ENCODE results near the gene SARDH.
A peak's percentile ranks its signal among the peaks of the same experiment; 100 is the strongest.

SARDH gene

GRCh38 chr9:133726401-133727276, 11.5 kb downstream of the SARDH start:
- H3K27me3 ChIP-seq (ENCODE audit: insufficient read depth, low read length): no peaks in the 10 kb centered on the region

GRCh38 chr9:133725886-133726285, 12.3 kb downstream of the SARDH start:
- H3K79me2 ChIP-seq (ENCODE audit: insufficient read depth, low read length): no peaks in the 10 kb centered on the region
- H3K9me2 ChIP-seq (ENCODE audit: low read depth, low read length): no peaks in the 10 kb centered on the region
- no peak overlapping the region for H3K4me3 ChIP-seq (ENCODE audit: low read depth, low read length, poor library complexity, severe bottlenecking)
- no peaks in the 10 kb centered on the region for H3K27me3 ChIP-seq (ENCODE audit: insufficient read depth, low read length)
- H3K9ac ChIP-seq (ENCODE audit: low read length): no peak overlapping the region
- no peak overlapping the region for H2AFZ ChIP-seq (ENCODE audit: low read length)
- no peak for TF ChIP-seq EZH2 (IDR thresholded peaks at IDR 0.05; ENCODE audit: borderline replicate concordance, low read length)
- TF ChIP-seq CTCF (IDR thresholded peaks at IDR 0.05; ENCODE audit: low read length): no peak
- H3K27ac ChIP-seq (ENCODE audit: low read depth, low read length, poor library complexity, severe bottlenecking): no peak overlapping the region
- H4K20me1 ChIP-seq (ENCODE audit: insufficient read depth, low read length): no peaks in the 10 kb centered on the region
- H3K36me3 ChIP-seq (ENCODE audit: insufficient read depth, low read length): no peaks in the 10 kb centered on the region
- H3K4me2 ChIP-seq (ENCODE audit: low read length): no peak overlapping the region
- no peaks in the 10 kb centered on the region for H3K4me1 ChIP-seq (ENCODE audit: insufficient read depth, low read length, severe bottlenecking)
- H3K9me3 ChIP-seq (ENCODE audit: low read length): no peaks in the 10 kb centered on the region
- H3F3A ChIP-seq (ENCODE audit: insufficient read depth, low read length): no peaks in the 10 kb centered on the region

More at GRCh38 chr9:133726401-133727276, 11.5 kb downstream of the SARDH start:
- Histone ChIP-seq H3K9me2 (ENCODE audit: low read depth, low read length) (no peaks in the 10 kb centered on the region), H3F3A (ENCODE audit: insufficient read depth, low read length) (no peaks in the 10 kb centered on the region), H3K36me3 (ENCODE audit: insufficient read depth, low read length) (no peaks in the 10 kb centered on the region), H3K9me3 (ENCODE audit: low read length) (no peaks in the 10 kb centered on the region), H3K4me2 (ENCODE audit: low read length) (no peak overlapping the region), H3K79me2 (ENCODE audit: insufficient read depth, low read length) (no peaks in the 10 kb centered on the region), H3K9ac (ENCODE audit: low read length) (no peak overlapping the region), H3K4me3 (ENCODE audit: low read depth, low read length, poor library complexity, severe bottlenecking) (no peak overlapping the region), H4K20me1 (ENCODE audit: insufficient read depth, low read length) (no peaks in the 10 kb centered on the region), H2AFZ (ENCODE audit: low read length) (no peak overlapping the region), H3K4me1 (ENCODE audit: insufficient read depth, low read length, severe bottlenecking) (no peaks in the 10 kb centered on the region), H3K27ac (ENCODE audit: low read depth, low read length, poor library complexity, severe bottlenecking) (no peak overlapping the region)
- TF ChIP-seq CTCF (IDR thresholded peaks at IDR 0.05; ENCODE audit: low read length) (peak; percentile 19; the same call in 1 of the 2 replicates), EZH2 (IDR thresholded peaks at IDR 0.05; ENCODE audit: borderline replicate concordance, low read length) (no peak)

GRCh38 chr9:133718563-133719315, 19.4 kb downstream of the SARDH start:
- H3K9me2 ChIP-seq (ENCODE audit: low read depth, low read length): no peaks in the 10 kb centered on the region
- no peaks in the 10 kb centered on the region for H3K79me2 ChIP-seq (ENCODE audit: insufficient read depth, low read length)
- TF ChIP-seq CTCF (IDR thresholded peaks at IDR 0.05; ENCODE audit: low read length): no peak
- no peak for TF ChIP-seq EZH2 (IDR thresholded peaks at IDR 0.05; ENCODE audit: borderline replicate concordance, low read length)
- no peaks in the 10 kb centered on the region for H3K36me3 ChIP-seq (ENCODE audit: insufficient read depth, low read length)
- H3K27ac ChIP-seq (ENCODE audit: low read depth, low read length, poor library complexity, severe bottlenecking): no peak overlapping the region
- no peaks in the 10 kb centered on the region for H3K4me1 ChIP-seq (ENCODE audit: insufficient read depth, low read length, severe bottlenecking)
- H3K4me3 ChIP-seq (ENCODE audit: low read depth, low read length, poor library complexity, severe bottlenecking): no peak overlapping the region
- H3K9ac ChIP-seq (ENCODE audit: low read length): no peak overlapping the region
- H4K20me1 ChIP-seq (ENCODE audit: insufficient read depth, low read length): no peaks in the 10 kb centered on the region
- peaks cover 7% of the 10 kb centered on the region; the same call in 1 of the 2 replicates for H3K27me3 ChIP-seq (ENCODE audit: insufficient read depth, low read length)
- H3F3A ChIP-seq (ENCODE audit: insufficient read depth, low read length): no peaks in the 10 kb centered on the region
- H3K4me2 ChIP-seq (ENCODE audit: low read length): no peak overlapping the region
- no peaks in the 10 kb centered on the region for H3K9me3 ChIP-seq (ENCODE audit: low read length)
- H2AFZ ChIP-seq (ENCODE audit: low read length): no peak overlapping the region
